Testis (tissue), 3 donors: ENCODE measurements around the gene HNRNPA2B1. TPM values are rescaled to one million over a fixed set of nuclear protein-coding genes. Genes with fewer than 3 reads are reported as not detected.
A peak's percentile ranks its signal among the peaks of the same experiment; 100 is the strongest.
"Not testable (repeated sequence)": the region's sequence is repeated elsewhere in the genome, so short reads cannot be mapped to it uniquely, and the experiment has no call there.

Experiments
- DNase-seq: peaks from one replicate; pipeline ENCODE4 v3.0.0-alpha.2; 2019
- H3K27ac ChIP-seq, 2 donors: fragments of 200-600 bp; sonication (generic); one replicate each; pipeline ENCODE4 v1.5.1; 2019
- H3K27me3 ChIP-seq: fragments of 200-600 bp; sonication (generic); one replicate; pipeline ENCODE4 v1.5.1; 2019
- H3K36me3 ChIP-seq: fragments of 200-600 bp; sonication (generic); one replicate; pipeline ENCODE4 v1.5.1; 2017; ENCODE audit warnings: low read depth; ENCODE audit errors: missing control alignments
- H3K4me1 ChIP-seq: fragments of 200-600 bp; sonication (generic); one replicate; pipeline ENCODE4 v1.5.1; 2019
- H3K4me3 ChIP-seq, 2 donors: fragments of 200-600 bp; sonication (generic); one replicate each; pipeline ENCODE4 v1.5.1; 2017 to 2019
- H3K9me3 ChIP-seq: fragments of 200-600 bp; sonication (generic); one replicate; pipeline ENCODE4 v1.5.1; 2017
- POLR2A ChIP-seq: fragments of 450-650 bp; IDR thresholded peaks from one replicate; pipeline ENCODE4 v1.6.1; 2017; ENCODE audit warnings: antibody characterized with exemption, mild to moderate bottlenecking, moderate library complexity
- WGBS, 2 donors: methylation state at CpG; one replicate each; pipeline ENCODE4 v1.1.5; 2018; 5-methylcytosine and 5-hydroxymethylcytosine counted together
- intact Hi-C: fragments of 100-400 bp; cut with DNase I; formaldehyde crosslinking; loops from one replicate; pipeline ENCODE4 v1.15.1; 2023; ENCODE audit warnings: low total_unique reads
- polyA plus RNA-seq: library from polyadenylated mRNA; stranded (reverse); fragments of 350-450 nt; fragmentation: Illumina TruSeq; extraction: RNeasy Lipid Tissue Mini Kit (QIAGEN cat#74804); gene quantifications from one replicate; pipeline ENCODE4 v1.2.3, GENCODE V29; 2014; ENCODE audit warnings: low read depth, low replicate concordance; ENCODE audit not compliant: insufficient read depth
- total RNA-seq, 2 donors: library from RNA; depleted of rRNA; stranded (reverse); fragments of >200 nt; gene quantifications; one replicate each; pipeline ENCODE4 v1.2.3, GENCODE V29; 2016
- TF ChIP-seq, protein P1 (sequence below), 3 experiments: fragments of 450-650 bp in 2 of 3; fragments of 200-600 bp in 1 of 3; sonication (generic) in 1 of 3; IDR thresholded peaks; one replicate each; pipeline ENCODE4 v1.5.1; 2016 to 2019; ENCODE audit warnings: antibody characterized with exemption in 3 of 3, mild to moderate bottlenecking in 2 of 3, moderate library complexity in 1 of 3

HNRNPA2B1 gene
- total and polyA plus RNA-seq, 3 donors from 2014 or later, result 343 to 659 (median 372) TPM

GRCh38 chr7:26151953-26152781, 48.4 kb downstream of the HNRNPA2B1 start, which contains the start of gene NFE2L3:
NFE2L3 (plus strand) TSS chr7:26152198; CDS start chr7:26152499, 301 bp downstream.
- H3K27ac ChIP-seq, result no peak within 1 kb of the TSS

GRCh38 chr7:26151650-26151952, 48.9 kb downstream of the HNRNPA2B1 start:
- Histone ChIP-seq H3K4me3 (peak overlapping the region; percentile 50 to 62), H3K4me1 (no peaks in the 10 kb centered on the region), H3K27ac (no peak overlapping the region), H3K36me3 (no peaks in the 10 kb centered on the region), H3K27me3 (no peaks in the 10 kb centered on the region), H3K9me3 (no peaks in the 10 kb centered on the region)
- TF ChIP-seq, protein P1, sequence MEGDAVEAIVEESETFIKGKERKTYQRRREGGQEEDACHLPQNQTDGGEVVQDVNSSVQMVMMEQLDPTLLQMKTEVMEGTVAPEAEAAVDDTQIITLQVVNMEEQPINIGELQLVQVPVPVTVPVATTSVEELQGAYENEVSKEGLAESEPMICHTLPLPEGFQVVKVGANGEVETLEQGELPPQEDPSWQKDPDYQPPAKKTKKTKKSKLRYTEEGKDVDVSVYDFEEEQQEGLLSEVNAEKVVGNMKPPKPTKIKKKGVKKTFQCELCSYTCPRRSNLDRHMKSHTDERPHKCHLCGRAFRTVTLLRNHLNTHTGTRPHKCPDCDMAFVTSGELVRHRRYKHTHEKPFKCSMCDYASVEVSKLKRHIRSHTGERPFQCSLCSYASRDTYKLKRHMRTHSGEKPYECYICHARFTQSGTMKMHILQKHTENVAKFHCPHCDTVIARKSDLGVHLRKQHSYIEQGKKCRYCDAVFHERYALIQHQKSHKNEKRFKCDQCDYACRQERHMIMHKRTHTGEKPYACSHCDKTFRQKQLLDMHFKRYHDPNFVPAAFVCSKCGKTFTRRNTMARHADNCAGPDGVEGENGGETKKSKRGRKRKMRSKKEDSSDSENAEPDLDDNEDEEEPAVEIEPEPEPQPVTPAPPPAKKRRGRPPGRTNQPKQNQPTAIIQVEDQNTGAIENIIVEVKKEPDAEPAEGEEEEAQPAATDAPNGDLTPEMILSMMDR (IDR thresholded peaks at IDR 0.05), result no peak
- no peak for TF ChIP-seq POLR2A
- intact Hi-C loops, result no loop called here
- no peak for DNase-seq
- WGBS, 2 donors, result 37 to 56% methylated on average over 10 of the region's 10 CpGs

More at GRCh38 chr7:26151953-26152781, 48.4 kb downstream of the HNRNPA2B1 start, which contains the start of gene NFE2L3:
- no peaks in the 10 kb centered on the region for H3K27me3 ChIP-seq
- H3K9me3 ChIP-seq, result no peaks in the 10 kb centered on the region
- DNase-seq, result peak; percentile 88
- H3K4me1 ChIP-seq, result no peaks in the 10 kb centered on the region
- no peak for TF ChIP-seq POLR2A
- TF ChIP-seq, protein P1 (IDR thresholded peaks at IDR 0.05), result peak in 2 of 3 experiments; percentile 13 to 14
- intact Hi-C loops, result no loop called here
- no peaks in the 10 kb centered on the region for H3K36me3 ChIP-seq
- peak within 1 kb of the TSS; percentile 50 to 62 for H3K4me3 ChIP-seq
- WGBS, 2 donors, result 0 to 1% methylated on average over 2 to 93 of the region's 95 CpGs

GRCh38 chr7:26151096-26151495, 49.5 kb downstream of the HNRNPA2B1 start:
- no peaks in the 10 kb centered on the region for H3K36me3 ChIP-seq
- no peak overlapping the region for H3K4me3 ChIP-seq
- DNase-seq, result no peak
- H3K9me3 ChIP-seq, result no peaks in the 10 kb centered on the region
- H3K27ac ChIP-seq, result no peak overlapping the region
- H3K27me3 ChIP-seq, result no peaks in the 10 kb centered on the region
- intact Hi-C loops, result no loop called here
- WGBS, 2 donors, result 48 to 53% methylated on average over 5 of the region's 5 CpGs
- TF ChIP-seq, protein P1 (IDR thresholded peaks at IDR 0.05), result no peak
- no peak for TF ChIP-seq POLR2A
- no peaks in the 10 kb centered on the region for H3K4me1 ChIP-seq

GRCh38 chr7:26149391-26149977, 51.1 kb downstream of the HNRNPA2B1 start:
- H3K36me3 ChIP-seq, result no peaks in the 10 kb centered on the region
- TF ChIP-seq POLR2A, result no peak
- TF ChIP-seq, protein P1 (IDR thresholded peaks at IDR 0.05), result no peak
- intact Hi-C loops, result no loop called here
- DNase-seq, result no peak
- H3K4me1 ChIP-seq, result no peaks in the 10 kb centered on the region
- no peaks in the 10 kb centered on the region for H3K9me3 ChIP-seq
- no peaks in the 10 kb centered on the region for H3K27me3 ChIP-seq
- WGBS, 2 donors, result 96 to 100% methylated on average over 1 of the region's 1 CpG
- no peak overlapping the region for H3K4me3 ChIP-seq
- no peak overlapping the region for H3K27ac ChIP-seq

- H3K9me3 ChIP-seq, H3K27me3 ChIP-seq, DNase-seq, H3K27ac ChIP-seq, H3K4me3 ChIP-seq, H3K36me3 ChIP-seq, intact Hi-C loops, H3K4me1 ChIP-seq: not testable (repeated sequence)
- WGBS, 2 donors, result 66 to 85% methylated on average over 16 to 27 of the region's 29 CpGs
Observed at GRCh38 chr7:26148307-26148700, 52.2 kb downstream of the HNRNPA2B1 start.

DNA sequence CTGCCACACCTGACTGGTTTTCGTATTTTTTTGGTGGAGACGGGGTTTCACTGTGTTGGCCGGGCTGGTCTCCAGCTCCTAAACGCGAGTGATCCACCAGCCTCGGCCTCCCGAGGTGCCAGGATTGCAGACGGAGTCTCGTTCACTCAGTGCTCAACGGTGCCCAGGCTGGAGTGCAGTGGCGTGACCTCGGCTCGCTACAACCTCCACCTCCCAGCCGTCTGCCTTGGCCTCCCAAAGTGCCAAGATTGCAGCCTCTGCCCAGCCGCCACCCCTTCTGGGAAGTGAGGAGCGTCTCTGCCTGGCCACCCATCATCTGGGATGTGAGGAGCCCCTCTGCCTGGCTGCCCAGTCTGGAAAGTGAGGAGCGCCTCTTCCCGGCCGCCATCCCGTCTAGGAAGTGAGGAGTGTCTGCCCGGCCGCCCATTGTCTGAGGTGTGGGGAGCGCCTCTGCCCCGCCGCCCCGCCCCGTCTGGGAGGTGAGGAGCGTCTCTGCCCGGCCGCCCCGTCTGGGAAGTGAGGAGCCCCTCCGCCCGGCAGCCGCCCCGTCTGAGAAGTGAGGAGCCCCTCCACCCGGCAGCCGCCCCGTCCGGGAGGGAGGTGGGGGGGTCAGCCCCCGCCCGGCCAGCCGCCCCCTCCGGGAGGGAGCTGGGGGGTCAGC, 52.8 kb downstream of the HNRNPA2B1 start:
- H3K4me3 ChIP-seq, intact Hi-C loops, DNase-seq, H3K27ac ChIP-seq, H3K36me3 ChIP-seq, H3K4me1 ChIP-seq, H3K27me3 ChIP-seq, H3K9me3 ChIP-seq: not testable (repeated sequence)
- WGBS, 2 donors, result 79 to 84% methylated on average over 13 to 39 of the region's 43 CpGs
